ENCODE measurements around the gene TRABD2B.

The TRABD2B gene

GRCh38 chr1:47755101-47755990 is 241.8 kb downstream of the TRABD2B start:
- H4K20me1 ChIP-seq (ENCODE audit: control insufficient read depth, insufficient read depth, low read depth, low read length): no peaks in the 10 kb centered on the region
- H3K4me2 ChIP-seq (ENCODE audit: low read length): no peak overlapping the region
- no peaks in the 10 kb centered on the region for H3K36me3 ChIP-seq (ENCODE audit: control insufficient read depth, low read length)
- H3K9me2 ChIP-seq (replicated peaks; ENCODE audit: control insufficient read depth, low read length): no peaks in the 10 kb centered on the region
- no peaks in the 10 kb centered on the region for H3K79me2 ChIP-seq (ENCODE audit: control insufficient read depth, low read length)
- TF ChIP-seq EZH2phosphoT487 (IDR thresholded peaks at IDR 0.05; ENCODE audit: borderline replicate concordance, low read length) (no peak), CTCF (IDR thresholded peaks at IDR 0.05; ENCODE audit: low read depth, low read length, poor library complexity, severe bottlenecking) (peak; percentile 94)
- H3K9me3 ChIP-seq (ENCODE audit: control insufficient read depth, insufficient read depth, low read length): no peaks in the 10 kb centered on the region
- no peak overlapping the region for H3K27ac ChIP-seq (ENCODE audit: low read depth, low read length)
- no peak overlapping the region for H3K4me3 ChIP-seq (ENCODE audit: low read length)
- H3K27me3 ChIP-seq (ENCODE audit: control insufficient read depth, low read length): no peaks in the 10 kb centered on the region
- no peaks in the 10 kb centered on the region for H3K4me1 ChIP-seq (ENCODE audit: control insufficient read depth, low read length)
- no peaks in the 10 kb centered on the region for H3F3A ChIP-seq (ENCODE audit: control insufficient read depth, insufficient read depth)

DNA sequence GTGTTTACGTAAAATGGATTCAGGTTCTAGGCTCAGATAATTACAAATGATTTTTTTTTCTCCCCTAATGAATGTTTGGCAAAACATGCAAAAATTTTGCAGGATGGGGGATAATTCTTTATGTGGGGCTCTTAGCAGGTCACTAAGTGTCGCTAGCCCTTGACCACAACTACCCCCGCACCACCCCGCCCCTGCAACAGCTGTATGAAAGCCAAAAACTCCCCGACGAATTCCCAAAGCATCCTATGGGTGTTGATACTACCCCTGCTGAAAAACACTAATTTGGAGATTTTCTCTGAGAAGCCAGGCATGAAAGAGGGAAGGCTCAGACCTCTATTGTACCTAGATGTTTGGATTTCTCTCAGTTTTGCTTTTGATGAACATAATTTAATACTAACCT is 243.0 kb downstream of the TRABD2B start:
- Histone ChIP-seq H4K20me1 (ENCODE audit: control insufficient read depth, insufficient read depth, low read depth, low read length) (no peaks in the 10 kb centered on the region), H3K27ac (ENCODE audit: low read depth, low read length) (no peak overlapping the region), H3K4me3 (ENCODE audit: low read length) (no peak overlapping the region), H3K4me1 (ENCODE audit: control insufficient read depth, low read length) (no peaks in the 10 kb centered on the region), H3K36me3 (ENCODE audit: control insufficient read depth, low read length) (no peaks in the 10 kb centered on the region), H3K27me3 (ENCODE audit: control insufficient read depth, low read length) (no peaks in the 10 kb centered on the region), H3F3A (ENCODE audit: control insufficient read depth, insufficient read depth) (no peaks in the 10 kb centered on the region), H3K9me3 (ENCODE audit: control insufficient read depth, insufficient read depth, low read length) (no peaks in the 10 kb centered on the region), H3K4me2 (ENCODE audit: low read length) (no peak overlapping the region), H3K9me2 (replicated peaks; ENCODE audit: control insufficient read depth, low read length) (no peaks in the 10 kb centered on the region), H3K79me2 (ENCODE audit: control insufficient read depth, low read length) (no peaks in the 10 kb centered on the region)
- no peak for TF ChIP-seq EZH2phosphoT487 (IDR thresholded peaks at IDR 0.05; ENCODE audit: borderline replicate concordance, low read length)
- no peak for TF ChIP-seq CTCF (IDR thresholded peaks at IDR 0.05; ENCODE audit: low read depth, low read length, poor library complexity, severe bottlenecking)

DNA sequence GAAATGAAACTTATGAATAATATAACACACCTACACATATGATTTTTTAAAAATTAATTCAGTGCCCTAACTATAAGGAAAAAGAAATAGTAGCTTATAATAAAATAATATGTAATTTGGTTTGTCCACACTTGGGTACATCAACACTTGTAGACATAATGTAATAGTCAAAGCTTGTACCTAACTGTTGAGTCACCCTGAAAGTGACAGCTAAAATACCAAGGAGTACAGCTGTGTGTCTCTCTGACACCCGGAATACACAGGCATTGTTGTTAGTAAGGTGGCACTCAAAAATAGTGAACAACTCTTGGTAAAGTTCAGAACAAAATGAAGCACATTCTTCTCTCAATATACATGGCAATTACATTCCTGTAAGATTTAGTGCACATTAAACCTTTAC is 243.4 kb downstream of the TRABD2B start:
- TF ChIP-seq CTCF (IDR thresholded peaks at IDR 0.05; ENCODE audit: low read depth, low read length, poor library complexity, severe bottlenecking) (no peak), EZH2phosphoT487 (IDR thresholded peaks at IDR 0.05; ENCODE audit: borderline replicate concordance, low read length) (no peak)
- no peaks in the 10 kb centered on the region for H4K20me1 ChIP-seq (ENCODE audit: control insufficient read depth, insufficient read depth, low read depth, low read length)
- H3K9me3 ChIP-seq (ENCODE audit: control insufficient read depth, insufficient read depth, low read length): no peaks in the 10 kb centered on the region
- no peaks in the 10 kb centered on the region for H3K9me2 ChIP-seq (replicated peaks; ENCODE audit: control insufficient read depth, low read length)
- H3K4me3 ChIP-seq (ENCODE audit: low read length): no peak overlapping the region
- no peaks in the 10 kb centered on the region for H3K79me2 ChIP-seq (ENCODE audit: control insufficient read depth, low read length)
- no peaks in the 10 kb centered on the region for H3F3A ChIP-seq (ENCODE audit: control insufficient read depth, insufficient read depth)
- H3K27ac ChIP-seq (ENCODE audit: low read depth, low read length): no peak overlapping the region
- H3K27me3 ChIP-seq (ENCODE audit: control insufficient read depth, low read length): no peaks in the 10 kb centered on the region
- no peak overlapping the region for H3K4me2 ChIP-seq (ENCODE audit: low read length)
- H3K4me1 ChIP-seq (ENCODE audit: control insufficient read depth, low read length): no peaks in the 10 kb centered on the region
- no peaks in the 10 kb centered on the region for H3K36me3 ChIP-seq (ENCODE audit: control insufficient read depth, low read length)
